Measurements from ENCODE around the gene OGFOD2.

DNA sequence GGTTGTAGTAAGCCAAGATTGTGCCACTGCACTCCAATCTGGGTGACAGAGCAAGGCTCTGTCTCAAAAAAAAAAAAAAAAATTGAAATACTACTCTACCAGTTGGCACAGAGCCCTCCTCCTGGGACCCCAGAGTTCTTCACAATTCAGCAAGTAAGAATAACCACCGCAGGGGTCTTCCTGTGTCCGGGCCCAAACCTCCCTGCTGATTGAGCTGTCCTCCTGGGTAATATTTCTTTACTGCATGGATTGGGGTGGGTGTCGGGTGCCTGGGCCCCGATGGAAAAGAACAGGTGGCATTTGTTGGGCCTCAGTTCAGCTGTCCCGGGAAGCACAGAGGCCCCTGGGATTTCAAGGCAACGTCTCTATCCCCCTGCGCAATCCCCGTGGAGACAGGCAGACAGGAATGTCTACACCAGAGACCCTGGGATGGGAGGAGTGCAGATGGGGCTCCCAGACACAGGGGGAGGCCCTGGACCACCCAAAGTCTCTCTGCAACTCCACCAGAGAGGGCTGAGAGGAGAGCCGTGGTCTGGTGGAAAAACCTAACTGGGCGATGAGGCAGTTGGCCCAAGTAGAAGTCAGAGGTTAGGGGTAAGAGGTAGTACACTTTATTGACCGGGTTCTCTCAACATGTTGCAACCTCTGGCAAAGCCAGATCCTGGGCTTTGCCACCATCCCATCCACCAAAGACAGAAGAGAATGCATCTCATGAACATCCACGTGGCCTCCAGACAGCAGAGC, 46.5 kb upstream of the OGFOD2 start:
- TF ChIP-seq, protein P1, sequence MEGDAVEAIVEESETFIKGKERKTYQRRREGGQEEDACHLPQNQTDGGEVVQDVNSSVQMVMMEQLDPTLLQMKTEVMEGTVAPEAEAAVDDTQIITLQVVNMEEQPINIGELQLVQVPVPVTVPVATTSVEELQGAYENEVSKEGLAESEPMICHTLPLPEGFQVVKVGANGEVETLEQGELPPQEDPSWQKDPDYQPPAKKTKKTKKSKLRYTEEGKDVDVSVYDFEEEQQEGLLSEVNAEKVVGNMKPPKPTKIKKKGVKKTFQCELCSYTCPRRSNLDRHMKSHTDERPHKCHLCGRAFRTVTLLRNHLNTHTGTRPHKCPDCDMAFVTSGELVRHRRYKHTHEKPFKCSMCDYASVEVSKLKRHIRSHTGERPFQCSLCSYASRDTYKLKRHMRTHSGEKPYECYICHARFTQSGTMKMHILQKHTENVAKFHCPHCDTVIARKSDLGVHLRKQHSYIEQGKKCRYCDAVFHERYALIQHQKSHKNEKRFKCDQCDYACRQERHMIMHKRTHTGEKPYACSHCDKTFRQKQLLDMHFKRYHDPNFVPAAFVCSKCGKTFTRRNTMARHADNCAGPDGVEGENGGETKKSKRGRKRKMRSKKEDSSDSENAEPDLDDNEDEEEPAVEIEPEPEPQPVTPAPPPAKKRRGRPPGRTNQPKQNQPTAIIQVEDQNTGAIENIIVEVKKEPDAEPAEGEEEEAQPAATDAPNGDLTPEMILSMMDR (CRISPR knock-in tag; IDR thresholded peaks at IDR 0.05) = no peak
- TF ChIP-seq KLF11 (CRISPR knock-in tag; IDR thresholded peaks at IDR 0.05) (no peak), ZNF543 (CRISPR knock-in tag; IDR thresholded peaks at IDR 0.05) (no peak), CEBPB (IDR thresholded peaks at IDR 0.05; ENCODE audit: borderline replicate concordance, low read depth, low read length) (no peak), POLR2AphosphoS5 (IDR thresholded peaks at IDR 0.05; ENCODE audit: low read depth, low read length) (no peak), TP53 (CRISPR knock-in tag; conservative IDR thresholded peaks at IDR 0.05) (no peak), SIN3A (IDR thresholded peaks at IDR 0.05; ENCODE audit: borderline replicate concordance, low read depth, low read length) (no peak), YY1 (IDR thresholded peaks at IDR 0.05; ENCODE audit: insufficient read depth, insufficient replicate concordance, low read depth, low read length) (no peak), PHF8 (CRISPR knock-in tag; IDR thresholded peaks at IDR 0.05) (no peak), ISX (CRISPR knock-in tag; conservative IDR thresholded peaks at IDR 0.05) (no peak)
- TF ChIP-seq, protein P2, sequence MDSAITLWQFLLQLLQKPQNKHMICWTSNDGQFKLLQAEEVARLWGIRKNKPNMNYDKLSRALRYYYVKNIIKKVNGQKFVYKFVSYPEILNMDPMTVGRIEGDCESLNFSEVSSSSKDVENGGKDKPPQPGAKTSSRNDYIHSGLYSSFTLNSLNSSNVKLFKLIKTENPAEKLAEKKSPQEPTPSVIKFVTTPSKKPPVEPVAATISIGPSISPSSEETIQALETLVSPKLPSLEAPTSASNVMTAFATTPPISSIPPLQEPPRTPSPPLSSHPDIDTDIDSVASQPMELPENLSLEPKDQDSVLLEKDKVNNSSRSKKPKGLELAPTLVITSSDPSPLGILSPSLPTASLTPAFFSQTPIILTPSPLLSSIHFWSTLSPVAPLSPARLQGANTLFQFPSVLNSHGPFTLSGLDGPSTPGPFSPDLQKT (CRISPR knock-in tag; IDR thresholded peaks at IDR 0.05; ENCODE audit: borderline replicate concordance) = no peak
- TF ChIP-seq, protein P3, sequence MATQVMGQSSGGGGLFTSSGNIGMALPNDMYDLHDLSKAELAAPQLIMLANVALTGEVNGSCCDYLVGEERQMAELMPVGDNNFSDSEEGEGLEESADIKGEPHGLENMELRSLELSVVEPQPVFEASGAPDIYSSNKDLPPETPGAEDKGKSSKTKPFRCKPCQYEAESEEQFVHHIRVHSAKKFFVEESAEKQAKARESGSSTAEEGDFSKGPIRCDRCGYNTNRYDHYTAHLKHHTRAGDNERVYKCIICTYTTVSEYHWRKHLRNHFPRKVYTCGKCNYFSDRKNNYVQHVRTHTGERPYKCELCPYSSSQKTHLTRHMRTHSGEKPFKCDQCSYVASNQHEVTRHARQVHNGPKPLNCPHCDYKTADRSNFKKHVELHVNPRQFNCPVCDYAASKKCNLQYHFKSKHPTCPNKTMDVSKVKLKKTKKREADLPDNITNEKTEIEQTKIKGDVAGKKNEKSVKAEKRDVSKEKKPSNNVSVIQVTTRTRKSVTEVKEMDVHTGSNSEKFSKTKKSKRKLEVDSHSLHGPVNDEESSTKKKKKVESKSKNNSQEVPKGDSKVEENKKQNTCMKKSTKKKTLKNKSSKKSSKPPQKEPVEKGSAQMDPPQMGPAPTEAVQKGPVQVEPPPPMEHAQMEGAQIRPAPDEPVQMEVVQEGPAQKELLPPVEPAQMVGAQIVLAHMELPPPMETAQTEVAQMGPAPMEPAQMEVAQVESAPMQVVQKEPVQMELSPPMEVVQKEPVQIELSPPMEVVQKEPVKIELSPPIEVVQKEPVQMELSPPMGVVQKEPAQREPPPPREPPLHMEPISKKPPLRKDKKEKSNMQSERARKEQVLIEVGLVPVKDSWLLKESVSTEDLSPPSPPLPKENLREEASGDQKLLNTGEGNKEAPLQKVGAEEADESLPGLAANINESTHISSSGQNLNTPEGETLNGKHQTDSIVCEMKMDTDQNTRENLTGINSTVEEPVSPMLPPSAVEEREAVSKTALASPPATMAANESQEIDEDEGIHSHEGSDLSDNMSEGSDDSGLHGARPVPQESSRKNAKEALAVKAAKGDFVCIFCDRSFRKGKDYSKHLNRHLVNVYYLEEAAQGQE (IDR thresholded peaks at IDR 0.05; ENCODE audit: borderline replicate concordance in 1 of 2, low read depth in 1 of 2, low read length in 2 of 2) = no peak
- TF ChIP-seq, protein P4, sequence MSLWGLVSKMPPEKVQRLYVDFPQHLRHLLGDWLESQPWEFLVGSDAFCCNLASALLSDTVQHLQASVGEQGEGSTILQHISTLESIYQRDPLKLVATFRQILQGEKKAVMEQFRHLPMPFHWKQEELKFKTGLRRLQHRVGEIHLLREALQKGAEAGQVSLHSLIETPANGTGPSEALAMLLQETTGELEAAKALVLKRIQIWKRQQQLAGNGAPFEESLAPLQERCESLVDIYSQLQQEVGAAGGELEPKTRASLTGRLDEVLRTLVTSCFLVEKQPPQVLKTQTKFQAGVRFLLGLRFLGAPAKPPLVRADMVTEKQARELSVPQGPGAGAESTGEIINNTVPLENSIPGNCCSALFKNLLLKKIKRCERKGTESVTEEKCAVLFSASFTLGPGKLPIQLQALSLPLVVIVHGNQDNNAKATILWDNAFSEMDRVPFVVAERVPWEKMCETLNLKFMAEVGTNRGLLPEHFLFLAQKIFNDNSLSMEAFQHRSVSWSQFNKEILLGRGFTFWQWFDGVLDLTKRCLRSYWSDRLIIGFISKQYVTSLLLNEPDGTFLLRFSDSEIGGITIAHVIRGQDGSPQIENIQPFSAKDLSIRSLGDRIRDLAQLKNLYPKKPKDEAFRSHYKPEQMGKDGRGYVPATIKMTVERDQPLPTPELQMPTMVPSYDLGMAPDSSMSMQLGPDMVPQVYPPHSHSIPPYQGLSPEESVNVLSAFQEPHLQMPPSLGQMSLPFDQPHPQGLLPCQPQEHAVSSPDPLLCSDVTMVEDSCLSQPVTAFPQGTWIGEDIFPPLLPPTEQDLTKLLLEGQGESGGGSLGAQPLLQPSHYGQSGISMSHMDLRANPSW (CRISPR knock-in tag; IDR thresholded peaks at IDR 0.05; ENCODE audit: borderline replicate concordance) = no peak
- TF ChIP-seq, protein P5, sequence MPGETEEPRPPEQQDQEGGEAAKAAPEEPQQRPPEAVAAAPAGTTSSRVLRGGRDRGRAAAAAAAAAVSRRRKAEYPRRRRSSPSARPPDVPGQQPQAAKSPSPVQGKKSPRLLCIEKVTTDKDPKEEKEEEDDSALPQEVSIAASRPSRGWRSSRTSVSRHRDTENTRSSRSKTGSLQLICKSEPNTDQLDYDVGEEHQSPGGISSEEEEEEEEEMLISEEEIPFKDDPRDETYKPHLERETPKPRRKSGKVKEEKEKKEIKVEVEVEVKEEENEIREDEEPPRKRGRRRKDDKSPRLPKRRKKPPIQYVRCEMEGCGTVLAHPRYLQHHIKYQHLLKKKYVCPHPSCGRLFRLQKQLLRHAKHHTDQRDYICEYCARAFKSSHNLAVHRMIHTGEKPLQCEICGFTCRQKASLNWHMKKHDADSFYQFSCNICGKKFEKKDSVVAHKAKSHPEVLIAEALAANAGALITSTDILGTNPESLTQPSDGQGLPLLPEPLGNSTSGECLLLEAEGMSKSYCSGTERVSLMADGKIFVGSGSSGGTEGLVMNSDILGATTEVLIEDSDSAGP (CRISPR knock-in tag; IDR thresholded peaks at IDR 0.05; ENCODE audit: borderline replicate concordance) = no peak

Data from HepG2 (cell line).